Activated CD8-positive, alpha-beta memory T cell treated with anti-CD3 and anti-CD28 coated beads for 36 hours (primary cell): ENCODE results near the gene PKN3. TPM values are rescaled to one million over a fixed set of nuclear protein-coding genes. Genes with fewer than 3 reads are reported as not detected.
"Not testable (repeated sequence)": the region's sequence is repeated elsewhere in the genome, so short reads cannot be mapped to it uniquely, and the experiment has no call there.

Source experiments
- CTCF ChIA-PET: fragments of 350-600 bp; sonication (Branson Sonifier 250); formaldehyde crosslinking; loops from one replicate; lab custom pipeline; 2021; ENCODE audit warnings: antibody characterized with exemption; lab: Charles Lee
- POLR2A ChIA-PET: fragments of 350-600 bp; sonication (Branson Sonifier 250); formaldehyde crosslinking; loops from one replicate; lab custom pipeline; 2021; ENCODE audit warnings: antibody characterized with exemption; lab: Charles Lee
- total RNA-seq, 2 experiments: library from RNA; stranded (reverse); gene quantifications; one replicate each; pipeline ENCODE4 v1.2.3, GENCODE V29; 2021

Gene PKN3
- total RNA-seq, 2 experiments from 2014 or later = 8.4 to 10.2 TPM

DNA sequence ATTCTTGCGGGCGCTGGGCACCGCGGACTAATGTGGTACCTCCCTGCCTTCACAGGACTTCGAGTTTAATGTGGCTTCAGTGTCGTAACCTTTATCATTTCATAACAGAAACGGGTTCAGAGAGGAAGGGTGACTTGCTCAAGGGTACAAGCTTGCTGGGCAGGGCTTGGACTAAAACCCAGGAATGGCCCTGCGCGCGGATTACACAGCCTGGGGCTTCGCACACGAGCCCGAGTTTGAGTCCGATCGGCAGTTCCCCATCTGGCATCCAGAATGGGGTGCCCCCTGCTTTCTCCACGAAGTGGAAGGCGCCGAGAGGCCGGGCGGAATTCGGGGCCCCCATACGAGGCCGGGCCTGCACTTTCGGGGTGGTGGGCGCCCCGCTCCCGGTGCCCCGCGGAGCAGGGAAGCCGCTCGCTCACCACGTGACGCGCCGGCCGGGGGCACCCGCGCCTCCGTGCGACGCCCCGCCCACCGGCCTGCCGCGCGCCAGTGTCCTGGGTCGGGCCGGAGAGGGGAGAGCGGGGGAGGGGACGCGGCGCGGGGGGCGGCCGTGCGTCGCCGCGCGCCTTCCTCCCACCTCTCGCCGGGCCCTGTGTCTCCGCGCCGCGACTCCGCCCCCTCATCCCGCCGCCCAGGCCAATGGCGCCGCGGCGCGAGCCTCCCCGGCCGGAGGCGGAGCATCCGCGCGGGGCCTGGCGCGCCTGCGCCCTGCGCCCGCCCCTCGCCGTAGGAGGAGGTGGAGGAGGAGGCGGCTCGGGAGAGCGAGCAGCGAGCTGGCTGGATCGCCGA lies 13.6 kb upstream of the PKN3 start, which contains the start of gene SET:
Gene SET, plus strand, starts transcription at position 722 of the 792 bp plus-strand sequence. CDS start 361 bp downstream, outside the sequence.
- ChIA-PET POLR2A (interaction anchor here (0.6 to 1.7 kb wide), 4 partner anchors 9 to 217 kb away, joined by 4 to 5 read pairs (median 4); partner anchors contain the start of genes ENDOG and PKN3), CTCF (interaction anchor here (1.0 kb wide), 1 partner anchor 9 kb away, joined by 3 read pairs; no protein-coding TSS in a partner anchor)

GRCh38 chr9:128689293-128689774 lies 13.0 kb upstream of the PKN3 start:
- ChIA-PET CTCF (interaction anchor here (1.0 kb wide), 1 partner anchor 8 kb away, joined by 3 read pairs; no protein-coding TSS in a partner anchor), POLR2A (interaction anchor here (0.6 to 1.7 kb wide), 7 partner anchors 9 to 353 kb away, joined by 3 to 5 read pairs (median 4); partner anchors contain the start of genes ENDOG and PKN3)

DNA sequence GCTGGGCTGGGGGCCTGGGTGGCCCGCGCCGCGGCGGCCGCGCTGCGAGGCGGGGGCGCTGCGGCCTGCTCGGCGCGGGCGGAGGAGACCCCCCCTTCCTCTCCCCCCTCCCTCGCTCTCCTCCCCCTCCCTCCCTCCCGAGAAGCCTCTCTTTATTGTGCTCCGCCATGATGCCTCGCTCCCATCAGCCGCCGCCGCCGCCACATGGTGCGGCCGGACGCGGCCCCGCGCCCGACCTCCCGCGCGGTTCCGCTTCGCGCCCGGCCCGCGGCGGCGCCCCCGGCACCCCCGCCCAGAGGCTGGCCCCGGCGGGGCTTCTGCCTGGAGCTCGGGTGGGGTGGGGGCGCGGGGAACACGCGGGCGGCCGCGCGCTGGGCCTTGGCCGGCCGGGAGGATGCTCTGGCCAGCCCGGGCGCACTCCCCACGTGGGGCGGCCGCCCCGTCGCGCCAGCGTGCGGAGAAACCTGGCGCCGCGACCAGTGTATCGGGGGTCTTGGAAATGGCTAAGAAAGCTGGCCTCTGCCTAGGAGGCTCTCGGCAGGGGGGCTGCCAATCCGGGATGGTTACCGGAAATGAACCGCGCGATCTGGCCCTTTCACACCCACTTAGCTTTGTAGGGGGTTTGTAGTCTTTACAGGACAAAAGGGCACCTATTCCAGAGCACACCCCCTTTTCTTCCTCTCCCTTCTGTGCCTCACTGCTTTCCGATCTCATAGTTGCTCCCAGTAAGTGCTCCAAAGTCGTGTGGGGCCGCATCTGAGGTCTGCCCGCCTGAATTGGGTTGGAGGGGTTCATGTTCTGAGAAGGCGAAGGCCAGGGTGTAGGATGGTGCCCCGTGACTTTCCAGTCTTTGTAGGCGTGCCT lies 12.3 kb upstream of the PKN3 start:
- POLR2A ChIA-PET = interaction anchor here (0.6 to 1.7 kb wide), 7 partner anchors 10 to 353 kb away, joined by 3 to 5 read pairs (median 3); partner anchors contain the start of genes ENDOG and PKN3
- CTCF ChIA-PET = interaction anchor here (0.9 to 1.4 kb wide), 3 partner anchors 10 to 21 kb away, joined by 3 to 4 read pairs (median 3); partner anchors contain the start of gene PKN3

DNA sequence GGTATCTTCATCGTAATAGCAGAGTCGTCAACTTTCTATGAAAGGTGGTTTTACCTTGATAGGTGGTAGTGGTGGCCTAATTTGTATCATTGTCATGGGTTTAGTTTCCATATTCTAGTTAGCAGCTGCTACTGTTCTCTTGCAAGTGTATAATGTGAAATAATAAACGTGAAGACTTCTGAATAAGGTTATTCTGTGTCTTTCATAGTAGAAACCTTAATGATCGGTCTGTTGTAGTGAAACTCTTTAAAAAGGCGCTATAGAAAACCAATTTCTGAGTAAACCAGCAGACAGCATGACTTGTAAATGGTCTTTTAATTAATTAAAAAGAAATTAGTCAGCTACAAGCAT lies 11.6 kb upstream of the PKN3 start:
- CTCF ChIA-PET = interaction anchor here (0.9 to 1.4 kb wide), 3 partner anchors 10 to 20 kb away, joined by 3 to 4 read pairs (median 3); partner anchors contain the start of gene PKN3

DNA sequence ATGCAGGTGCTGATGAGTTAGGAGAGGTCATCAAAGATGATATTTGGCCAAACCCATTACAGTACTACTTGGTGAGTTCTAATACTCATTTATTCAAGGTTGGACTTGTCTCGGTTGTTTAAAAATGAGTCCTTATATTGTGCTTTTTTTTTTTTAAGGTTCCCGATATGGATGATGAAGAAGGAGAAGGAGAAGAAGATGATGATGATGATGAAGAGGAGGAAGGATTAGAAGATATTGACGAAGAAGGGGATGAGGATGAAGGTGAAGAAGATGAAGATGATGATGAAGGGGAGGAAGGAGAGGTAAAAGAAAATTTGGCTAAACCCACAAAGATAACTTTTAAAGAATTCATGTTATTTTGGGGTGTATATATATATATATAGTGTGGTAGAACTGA lies 8.6 kb upstream of the PKN3 start:
- POLR2A ChIA-PET = interaction anchor here (0.6 kb wide), 1 partner anchor 49 kb away, joined by 3 read pairs; no protein-coding TSS in a partner anchor
- CTCF ChIA-PET = interaction anchor here (0.8 kb wide), 1 partner anchor 8 kb away, joined by 5 read pairs; the partner anchor contains the start of gene PKN3

More for the DNA sequence above, 11.6 kb upstream of the PKN3 start:
- POLR2A ChIA-PET = interaction anchor here (0.7 to 1.7 kb wide), 2 partner anchors 128 to 140 kb away, joined by 3 to 5 read pairs; partner anchors contain the start of gene ENDOG

- ChIA-PET CTCF (no interaction called here), POLR2A (no interaction called here)
These were observed 8.0 kb upstream of the PKN3 start for GRCh38 chr9:128694344-128694743.

DNA sequence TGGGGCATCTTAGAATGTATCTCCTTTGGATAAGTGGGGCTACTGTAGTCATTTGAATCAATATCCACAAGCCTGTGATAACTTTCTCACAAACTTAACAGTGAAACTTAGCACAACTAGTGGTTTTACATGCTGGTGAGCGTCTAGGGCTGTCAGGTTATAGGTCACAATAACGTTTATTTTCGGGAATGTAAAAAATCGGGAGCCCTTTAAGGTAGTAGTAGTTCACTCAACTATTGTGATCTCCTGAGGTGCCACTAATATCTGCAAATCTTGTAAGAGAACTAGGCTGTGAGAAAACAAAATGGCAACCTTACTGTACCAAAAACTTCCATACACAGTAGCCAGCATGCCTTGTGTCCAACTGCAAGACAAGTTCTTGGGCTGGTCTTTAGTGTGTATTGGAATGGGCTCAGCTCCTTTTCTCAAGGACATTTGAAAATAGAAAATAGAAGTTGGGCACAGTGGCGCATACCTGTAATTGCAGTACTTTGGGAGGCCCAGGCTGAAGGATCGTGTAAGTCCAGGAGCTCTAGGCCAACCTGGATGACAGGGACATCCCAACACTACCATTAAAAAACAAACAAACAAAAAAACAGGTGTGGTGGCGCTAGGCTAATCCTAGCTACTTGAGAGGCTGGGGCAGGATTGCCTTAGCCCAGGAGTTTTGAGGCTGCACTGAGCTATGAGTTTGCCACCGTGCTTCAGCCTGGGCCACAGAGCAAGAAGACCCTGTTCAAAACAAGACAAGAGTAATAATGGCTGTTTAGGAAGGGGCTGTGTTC lies 5.2 kb upstream of the PKN3 start:
- ChIA-PET POLR2A (interaction anchor here (0.6 kb wide), 1 partner anchor 254 kb away, joined by 7 read pairs; no protein-coding TSS in a partner anchor), CTCF (interaction anchor here (0.6 to 1.4 kb wide), 4 partner anchors 8 to 74 kb away, joined by 3 read pairs; partner anchors contain the start of genes SET and ZER1)

DNA sequence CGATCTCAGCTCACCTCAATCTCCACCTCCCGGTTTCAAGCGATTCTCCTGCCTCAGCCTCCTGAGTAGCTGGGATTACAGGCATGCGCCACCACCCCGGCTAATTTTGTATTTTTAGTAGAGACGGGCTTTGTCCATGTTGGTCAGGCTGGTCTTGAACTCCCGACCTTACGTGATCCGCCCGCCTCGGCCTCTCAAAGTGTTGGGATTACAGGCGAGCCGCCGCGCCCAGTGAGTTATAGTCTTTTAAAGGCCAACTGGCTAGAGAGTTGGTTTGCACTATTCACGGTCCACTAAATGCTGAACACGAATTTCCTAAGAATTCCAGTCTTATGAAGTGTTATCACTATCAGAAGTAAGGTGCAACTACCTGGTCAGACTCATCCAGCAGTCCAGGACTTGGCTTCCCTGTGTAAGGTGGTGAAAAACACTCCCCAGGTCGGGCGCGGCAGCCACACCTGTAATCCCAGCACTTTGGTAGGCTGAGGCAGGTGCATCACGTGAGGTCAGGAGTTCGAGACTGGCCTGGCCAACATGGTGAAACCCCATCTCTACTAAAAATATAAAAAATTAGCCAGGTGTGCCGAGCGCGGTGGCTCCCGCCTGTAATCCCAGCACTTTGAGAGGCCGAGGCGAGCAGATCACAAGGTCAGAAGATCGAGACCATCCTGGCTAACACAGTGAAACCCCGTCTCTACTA lies 3.1 kb upstream of the PKN3 start:
- CTCF ChIA-PET = not testable (repeated sequence)
- POLR2A ChIA-PET = interaction anchor here (1.2 kb wide), 1 partner anchor 10 kb away, joined by 3 read pairs; no protein-coding TSS in a partner anchor

DNA sequence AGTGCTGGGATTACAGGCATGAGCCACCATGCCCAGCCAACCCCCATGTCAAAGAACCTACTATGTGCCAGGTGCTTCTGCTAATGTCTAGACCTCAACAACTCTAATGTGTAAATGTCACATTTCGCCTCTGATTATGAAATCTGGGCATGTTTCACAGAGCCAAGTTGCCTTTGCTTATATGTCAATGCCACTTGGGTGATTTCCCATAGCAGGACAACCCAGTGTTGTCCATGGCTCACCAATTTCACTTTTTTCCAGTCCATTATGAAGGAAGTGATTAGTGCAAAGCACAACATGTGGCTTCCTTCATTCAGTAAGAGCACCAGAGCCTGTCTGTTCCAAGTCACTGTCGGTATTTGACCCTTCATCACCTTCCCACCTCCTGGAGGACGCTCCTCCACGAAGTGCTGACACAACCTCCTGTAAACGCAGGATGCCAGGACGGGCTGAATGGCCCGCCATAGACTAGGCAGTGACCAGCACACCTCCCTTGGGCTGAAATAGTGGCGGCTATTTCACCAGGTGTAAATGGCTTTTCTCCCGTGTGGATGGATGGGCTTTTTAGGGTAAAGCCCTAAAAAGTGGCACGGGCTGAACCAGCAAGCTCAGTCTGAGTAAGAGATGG lies 962 bp upstream of the PKN3 start:
- POLR2A ChIA-PET = interaction anchor here (0.6 kb wide), 1 partner anchor 9 kb away, joined by 5 read pairs; no protein-coding TSS in a partner anchor

DNA sequence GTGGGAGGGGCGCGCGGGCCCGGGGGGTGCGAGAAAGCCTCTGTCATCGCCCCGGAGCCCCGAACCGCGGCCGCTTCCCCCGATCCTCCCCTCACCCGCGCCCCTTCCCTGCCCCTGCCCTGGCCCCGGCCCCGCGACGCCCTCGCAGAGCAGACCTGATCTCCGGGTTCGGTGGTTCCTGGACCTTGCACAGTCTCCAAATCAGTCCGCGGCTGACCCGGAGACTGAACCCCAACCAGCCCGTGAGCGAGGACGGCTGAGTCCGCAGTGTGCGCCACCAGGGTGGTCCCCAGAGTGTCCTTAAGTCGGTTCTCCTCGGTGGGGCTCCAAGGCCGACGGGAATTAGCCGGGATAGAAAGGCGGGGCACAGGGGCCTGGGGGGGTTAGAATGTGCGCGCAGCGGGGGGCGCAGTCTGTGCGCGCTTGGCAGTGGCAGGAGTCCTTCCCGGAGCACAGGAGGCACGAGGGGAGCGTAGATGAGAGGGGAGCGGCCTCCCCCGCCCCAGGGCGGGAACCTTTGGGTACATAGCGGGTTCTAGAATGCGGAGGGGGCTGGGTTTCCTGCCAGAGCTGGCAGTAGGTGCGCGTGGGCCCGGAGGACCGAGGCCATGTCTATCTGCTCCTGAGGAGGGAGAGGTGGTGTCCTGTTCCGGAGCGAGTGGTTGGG lies 779 bp downstream of the PKN3 start:
- POLR2A ChIA-PET = no interaction called here
- CTCF ChIA-PET = no interaction called here

More for the DNA sequence above, 962 bp upstream of the PKN3 start:
- CTCF ChIA-PET = interaction anchor here (0.7 to 1.4 kb wide), 7 partner anchors 8 to 117 kb away, joined by 3 to 5 read pairs (median 4); partner anchors contain the start of gene ENDOG

DNA sequence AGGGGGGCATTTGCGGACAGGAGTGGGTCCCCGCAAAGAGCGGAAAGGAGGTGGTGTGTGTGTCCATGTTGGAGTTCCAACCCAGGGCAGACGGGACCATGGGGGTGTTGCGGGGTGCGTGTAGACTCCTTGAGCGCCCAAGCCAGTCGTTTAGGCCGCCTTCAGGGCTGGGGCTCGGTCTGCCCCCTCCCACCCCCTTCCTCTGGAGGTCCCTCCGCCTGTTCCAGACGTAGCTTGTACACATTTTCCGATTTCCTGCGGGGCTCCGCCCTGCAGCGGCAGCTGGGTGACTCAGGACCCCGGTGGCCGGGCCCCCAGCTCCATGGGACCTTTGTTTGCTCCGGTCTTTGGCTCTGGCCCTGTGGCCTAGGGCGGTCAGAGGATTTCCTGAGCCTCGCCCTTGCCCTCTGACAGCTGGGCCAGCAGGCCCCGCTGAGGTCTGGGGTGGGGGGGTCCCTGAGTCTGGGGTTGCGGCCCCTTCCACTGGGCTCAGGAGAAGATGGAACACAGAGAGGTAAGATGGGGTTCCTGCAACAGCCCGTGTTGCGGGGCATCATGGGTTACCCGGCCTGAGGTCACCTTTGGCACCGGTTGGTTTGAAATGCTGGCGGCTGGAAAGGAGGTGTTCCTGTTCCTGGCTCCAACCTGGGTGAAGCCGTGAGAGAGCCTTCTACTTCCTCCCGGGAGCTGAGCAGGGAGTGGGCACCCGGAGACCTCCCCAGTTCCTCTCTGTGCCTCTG lies 1.5 kb downstream of the PKN3 start:
- CTCF ChIA-PET = interaction anchor here (0.6 to 1.3 kb wide), 2 partner anchors 19 to 32 kb away, joined by 3 to 4 read pairs; no protein-coding TSS in a partner anchor
- POLR2A ChIA-PET = no interaction called here

- CTCF ChIA-PET = interaction anchor here (1.3 kb wide), 1 partner anchor 20 kb away, joined by 3 read pairs; no protein-coding TSS in a partner anchor
These were observed 2.0 kb downstream of the PKN3 start for GRCh38 chr9:128704356-128704670.

GRCh38 chr9:128705051-128705965 lies 3.0 kb downstream of the PKN3 start:
- ChIA-PET POLR2A (interaction anchor here (0.7 to 1.4 kb wide), 2 partner anchors 13 to 19 kb away, joined by 4 to 7 read pairs; partner anchors contain the start of gene ZDHHC12), CTCF (interaction anchor here (0.7 kb wide), 1 partner anchor 21 kb away, joined by 7 read pairs; no protein-coding TSS in a partner anchor)

More at GRCh38 chr9:128704356-128704670, 2.0 kb downstream of the PKN3 start:
- POLR2A ChIA-PET = interaction anchor here (1.4 kb wide), 1 partner anchor 20 kb away, joined by 4 read pairs; the partner anchor contains the start of gene ZDHHC12

DNA sequence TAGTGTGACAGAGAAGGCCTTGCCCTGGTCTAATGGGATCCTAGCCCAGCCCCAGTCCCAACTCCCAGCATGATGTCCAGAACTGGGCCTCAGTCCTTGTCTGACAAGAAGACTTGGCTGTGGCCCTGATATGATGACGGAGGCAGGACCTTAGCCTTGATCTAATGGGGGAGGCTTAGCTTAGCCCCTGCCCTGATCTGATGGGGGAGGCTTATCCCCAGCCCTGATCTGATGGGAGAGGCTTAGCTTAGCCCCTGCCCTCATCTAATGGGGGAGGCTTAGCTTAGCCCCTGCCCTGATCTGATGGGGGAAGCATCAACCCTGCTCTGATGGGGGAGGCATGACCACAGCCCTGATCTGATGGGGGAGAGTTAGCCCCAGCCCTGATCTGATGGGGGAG lies 3.7 kb downstream of the PKN3 start:
- CTCF ChIA-PET = no interaction called here
- POLR2A ChIA-PET = interaction anchor here (0.7 kb wide), 1 partner anchor 12 kb away, joined by 7 read pairs; no protein-coding TSS in a partner anchor
